BJ (cell line): ENCODE results near the gene PRMT6. TPM values are rescaled to one million over a fixed set of nuclear protein-coding genes. Genes with fewer than 3 reads are reported as not detected.
"Not testable (repeated sequence)": the region's sequence is repeated elsewhere in the genome, so short reads cannot be mapped to it uniquely, and the experiment has no call there.

ENCODE experiments used
- CTCF ChIA-PET: fragments of 350-600 bp; formaldehyde crosslinking; extraction: SDS; loops from one replicate; lab custom pipeline; 2021; ENCODE audit warnings: antibody characterized with exemption, inconsistent platforms; lab: Yijun Ruan, JAX
- POLR2A ChIA-PET: fragments of 300-600 bp; sonication (Branson Sonifier 250); formaldehyde crosslinking; extraction: SDS; loops from one replicate; lab custom pipeline; 2021; ENCODE audit warnings: antibody characterized with exemption; lab: Charles Lee
- DNase-seq: peaks from one replicate; pipeline ENCODE4 v3.0.0-alpha.2; 2011; ENCODE audit warnings: low read depth
- H3K27me3 ChIP-seq: 2 replicates; pipeline ENCODE4 v1.6.0; 2011; ENCODE audit warnings: low read length; ENCODE audit not compliant: control insufficient read depth, insufficient read depth
- H3K36me3 ChIP-seq: 2 replicates; pipeline ENCODE4 v1.5.1; 2011; ENCODE audit warnings: low read length; ENCODE audit not compliant: control insufficient read depth, insufficient read depth
- H3K4me3 ChIP-seq: 2 replicates; pipeline ENCODE4 v1.5.1; 2011; ENCODE audit warnings: low read depth, mild to moderate bottlenecking, control low read depth, low read length
- polyA plus RNA-seq: library from polyadenylated mRNA; depleted of rRNA; stranded (reverse); fragments of >200 nt; gene quantifications from 2 replicates; pipeline ENCODE4 v1.2.3, GENCODE V29; 2011
- TF ChIP-seq, protein P1 (sequence below): IDR thresholded peaks from 2 replicates; pipeline ENCODE4 v1.5.1; 2011; ENCODE audit warnings: low read depth, mild to moderate bottlenecking, control low read depth, inconsistent platforms, low read length, moderate library complexity; ENCODE audit not compliant: insufficient read depth

Gene PRMT6
- polyA plus RNA-seq, 1 experiment: 11.1 TPM

DNA sequence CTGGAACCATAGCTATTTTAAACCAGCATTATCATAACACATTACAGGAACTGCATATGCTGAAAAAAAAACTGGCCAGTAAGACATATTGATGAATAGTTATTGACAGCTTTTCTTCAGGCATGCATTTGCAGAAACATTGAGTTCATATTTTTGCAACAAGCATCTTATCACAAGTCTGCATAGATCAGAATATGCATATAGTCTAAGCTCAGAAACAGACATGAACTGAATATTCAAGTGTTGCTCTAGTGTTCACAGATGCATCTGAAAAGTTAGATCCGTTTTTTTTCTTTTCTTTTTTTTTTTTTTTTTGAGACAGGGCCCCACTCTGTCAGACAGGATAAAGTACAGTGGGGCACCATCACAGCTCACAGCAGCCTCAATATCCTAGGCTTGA lies 22.8 kb downstream of the PRMT6 start:
- H3K4me3 ChIP-seq: no peak overlapping the region
- POLR2A ChIA-PET: no interaction called here
- CTCF ChIA-PET: no interaction called here

DNA sequence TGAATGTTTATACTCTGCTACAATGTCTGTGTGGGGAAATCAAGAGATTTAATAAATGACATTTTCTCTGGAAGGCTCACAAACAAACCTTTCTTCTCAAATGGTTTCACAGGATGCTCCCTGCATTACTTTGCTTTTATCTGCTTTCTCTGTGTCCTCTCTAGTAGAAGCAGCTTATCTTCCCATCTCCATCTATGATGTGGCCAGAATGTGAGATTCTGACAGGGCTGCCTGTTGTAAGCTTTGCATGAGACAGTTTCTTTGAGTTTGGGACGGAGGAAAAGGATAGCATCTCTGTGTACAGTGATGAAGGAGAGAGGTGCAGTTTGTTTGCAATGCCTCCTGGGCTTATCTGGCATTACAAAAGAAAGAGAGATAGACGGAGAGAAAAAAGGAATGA lies 24.6 kb downstream of the PRMT6 start:
- POLR2A ChIA-PET: no interaction called here
- CTCF ChIA-PET: interaction anchor here (1.0 kb wide), 1 partner anchor 9 kb away, joined by 4 read pairs; no protein-coding TSS in a partner anchor
- H3K4me3 ChIP-seq: no peak overlapping the region
- TF ChIP-seq, protein P1, sequence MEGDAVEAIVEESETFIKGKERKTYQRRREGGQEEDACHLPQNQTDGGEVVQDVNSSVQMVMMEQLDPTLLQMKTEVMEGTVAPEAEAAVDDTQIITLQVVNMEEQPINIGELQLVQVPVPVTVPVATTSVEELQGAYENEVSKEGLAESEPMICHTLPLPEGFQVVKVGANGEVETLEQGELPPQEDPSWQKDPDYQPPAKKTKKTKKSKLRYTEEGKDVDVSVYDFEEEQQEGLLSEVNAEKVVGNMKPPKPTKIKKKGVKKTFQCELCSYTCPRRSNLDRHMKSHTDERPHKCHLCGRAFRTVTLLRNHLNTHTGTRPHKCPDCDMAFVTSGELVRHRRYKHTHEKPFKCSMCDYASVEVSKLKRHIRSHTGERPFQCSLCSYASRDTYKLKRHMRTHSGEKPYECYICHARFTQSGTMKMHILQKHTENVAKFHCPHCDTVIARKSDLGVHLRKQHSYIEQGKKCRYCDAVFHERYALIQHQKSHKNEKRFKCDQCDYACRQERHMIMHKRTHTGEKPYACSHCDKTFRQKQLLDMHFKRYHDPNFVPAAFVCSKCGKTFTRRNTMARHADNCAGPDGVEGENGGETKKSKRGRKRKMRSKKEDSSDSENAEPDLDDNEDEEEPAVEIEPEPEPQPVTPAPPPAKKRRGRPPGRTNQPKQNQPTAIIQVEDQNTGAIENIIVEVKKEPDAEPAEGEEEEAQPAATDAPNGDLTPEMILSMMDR: no peak
- no peaks in the 10 kb centered on the region for H3K36me3 ChIP-seq
- DNase-seq: no peak
- H3K27me3 ChIP-seq: no peaks in the 10 kb centered on the region

More for the DNA sequence above, 22.8 kb downstream of the PRMT6 start:
- Histone ChIP-seq H3K36me3 (no peaks in the 10 kb centered on the region), H3K27me3 (no peaks in the 10 kb centered on the region)
- TF ChIP-seq, protein P1: no peak
- DNase-seq: no peak

DNA sequence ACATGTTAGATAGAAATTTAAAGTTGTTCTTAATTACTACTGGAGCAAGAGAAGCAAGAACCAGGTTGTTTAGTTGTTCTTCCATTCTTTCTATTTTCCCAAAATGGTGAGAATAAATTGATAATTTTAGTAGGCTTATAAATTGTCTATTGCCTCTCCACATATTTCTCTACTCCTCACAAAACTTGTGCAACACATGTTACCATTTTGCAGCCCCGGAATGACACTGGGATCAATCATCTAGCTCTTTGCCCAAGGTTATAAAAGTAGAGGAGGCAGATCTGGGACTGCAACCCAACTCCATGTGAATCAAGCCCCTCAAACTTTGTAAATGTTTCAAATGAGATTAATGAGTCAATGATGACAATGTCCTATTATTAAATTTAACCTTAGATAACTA lies 34.9 kb downstream of the PRMT6 start:
- H3K4me3 ChIP-seq: no peak overlapping the region
- TF ChIP-seq, protein P1: no peak
- H3K36me3 ChIP-seq: no peaks in the 10 kb centered on the region
- ChIA-PET POLR2A (no interaction called here), CTCF (no interaction called here)
- no peaks in the 10 kb centered on the region for H3K27me3 ChIP-seq
- DNase-seq: no peak

DNA sequence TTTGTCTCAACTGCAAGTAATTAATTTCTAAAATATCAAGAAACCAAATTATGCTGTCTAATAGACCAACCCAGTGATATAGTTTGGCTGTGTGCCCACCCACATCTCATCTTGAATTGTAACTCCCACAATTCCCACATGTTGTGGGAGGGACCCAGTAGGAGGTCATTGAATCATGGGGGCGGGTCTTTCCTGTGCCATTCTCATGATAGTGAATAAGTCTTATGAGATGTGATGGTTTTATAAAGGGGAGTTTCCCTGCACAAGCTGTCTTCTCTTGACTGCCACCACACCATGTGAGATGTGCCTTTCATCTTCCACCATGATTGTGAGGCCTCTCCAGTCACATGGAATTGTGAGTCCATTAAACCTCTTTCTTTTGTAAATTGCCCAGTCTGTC lies 36.9 kb downstream of the PRMT6 start:
- POLR2A ChIA-PET, H3K36me3 ChIP-seq, H3K4me3 ChIP-seq, CTCF ChIA-PET, DNase-seq, H3K27me3 ChIP-seq: not testable (repeated sequence)

DNA sequence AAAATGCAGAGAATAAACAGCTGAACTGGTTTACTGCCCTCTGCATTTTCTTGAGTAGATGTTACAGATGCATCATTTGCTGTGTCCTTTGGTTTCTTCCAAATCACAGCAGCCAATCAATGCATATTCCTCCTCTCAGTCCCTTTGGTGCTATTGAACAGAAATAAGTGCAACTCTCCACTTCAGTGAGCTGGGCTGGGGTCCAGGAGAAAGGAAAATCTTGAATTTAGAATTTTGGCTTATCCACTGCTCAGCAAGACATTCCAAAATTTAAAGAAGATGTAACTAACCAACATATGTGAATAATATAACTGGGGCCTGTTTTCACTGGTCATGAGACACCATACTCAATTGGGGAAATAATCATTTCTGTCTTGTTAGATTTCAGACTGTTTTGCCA lies 39.2 kb downstream of the PRMT6 start:
- no peak overlapping the region for H3K4me3 ChIP-seq
- TF ChIP-seq, protein P1: no peak
- H3K36me3 ChIP-seq: no peaks in the 10 kb centered on the region
- ChIA-PET POLR2A (no interaction called here), CTCF (no interaction called here)
- no peaks in the 10 kb centered on the region for H3K27me3 ChIP-seq
- DNase-seq: no peak

DNA sequence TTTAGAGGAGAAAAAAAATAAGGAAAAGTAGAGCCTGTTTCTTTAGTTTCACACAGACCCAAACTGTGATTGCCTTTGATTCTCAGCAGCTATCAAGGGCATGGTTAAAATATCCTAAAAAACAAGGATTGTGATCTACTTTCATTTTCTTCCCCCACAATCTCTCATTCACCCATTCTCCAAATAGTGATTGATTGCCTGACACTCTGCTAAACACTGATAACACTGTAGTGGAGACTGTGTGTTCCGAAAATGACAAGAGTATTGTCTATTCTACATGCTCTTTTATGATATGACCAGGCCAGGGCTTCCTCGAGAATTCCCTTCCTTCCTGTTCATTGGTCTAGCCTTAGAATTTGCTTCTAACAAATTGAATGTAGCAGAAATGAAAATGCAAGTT lies 40.2 kb downstream of the PRMT6 start:
- ChIA-PET CTCF (no interaction called here), POLR2A (no interaction called here)
- no peaks in the 10 kb centered on the region for H3K36me3 ChIP-seq
- TF ChIP-seq, protein P1: no peak
- no peaks in the 10 kb centered on the region for H3K27me3 ChIP-seq
- DNase-seq: no peak
- no peak overlapping the region for H3K4me3 ChIP-seq
